Activated T-cell treated with anti-CD3 and anti-CD28 coated beads for 4 hours (primary cell): Measurements from ENCODE around the gene LDLRAP1.

ENCODE experiments used
- DNase-seq: peaks from one replicate; pipeline ENCODE4 v3.0.0-alpha.2; 2020

LDLRAP1 gene

GRCh38 chr1:25524568-25525360 is 18.6 kb upstream of the LDLRAP1 start:
- DNase-seq: no peak

- DNase-seq: no peak
Measured at GRCh38 chr1:25525361-25525688, 18.1 kb upstream of the LDLRAP1 start.

- DNase-seq: no peak
Measured at GRCh38 chr1:25526753-25527152, 16.7 kb upstream of the LDLRAP1 start.

- DNase-seq: no peak
Measured at GRCh38 chr1:25527226-25527846, 16.1 kb upstream of the LDLRAP1 start.

- no peak for DNase-seq
Measured at GRCh38 chr1:25527946-25528595, 15.3 kb upstream of the LDLRAP1 start.

GRCh38 chr1:25528881-25529517 is 14.4 kb upstream of the LDLRAP1 start:
- DNase-seq: no peak

- no peak for DNase-seq
Measured at GRCh38 chr1:25529518-25530185, 13.8 kb upstream of the LDLRAP1 start.

- no peak for DNase-seq
Measured at GRCh38 chr1:25530186-25531081, 13.0 kb upstream of the LDLRAP1 start.

- DNase-seq: no peak
Measured at GRCh38 chr1:25531082-25531461, 12.3 kb upstream of the LDLRAP1 start.

- no peak for DNase-seq
Measured at GRCh38 chr1:25532970-25533369, 10.4 kb upstream of the LDLRAP1 start.

GRCh38 chr1:25533775-25534409 is 9.5 kb upstream of the LDLRAP1 start:
- DNase-seq: no peak

- DNase-seq: no peak
Measured at GRCh38 chr1:25534410-25534788, 9.0 kb upstream of the LDLRAP1 start.

- DNase-seq: no peak
Measured at GRCh38 chr1:25536124-25536523, 7.3 kb upstream of the LDLRAP1 start.

GRCh38 chr1:25537153-25537831 is 6.1 kb upstream of the LDLRAP1 start:
- DNase-seq: no peak

GRCh38 chr1:25538191-25538767 is 5.1 kb upstream of the LDLRAP1 start:
- no peak for DNase-seq

- DNase-seq: no peak
Measured at GRCh38 chr1:25540750-25541342, 2.6 kb upstream of the LDLRAP1 start.

GRCh38 chr1:25541425-25541824 is 2.0 kb upstream of the LDLRAP1 start:
- DNase-seq: no peak

GRCh38 chr1:25541889-25542658 is 1.3 kb upstream of the LDLRAP1 start:
- DNase-seq: no peak

GRCh38 chr1:25543005-25543424 is 391 bp upstream of the LDLRAP1 start:
- DNase-seq: no peak
